GM23338 (cell line): Measurements from ENCODE around the gene WDR37. TPM values are rescaled to one million over a fixed set of nuclear protein-coding genes. Genes with fewer than 3 reads are reported as not detected.

Experiments
- ATAC-seq: fragments of 200-7000 bp; cut with Tn5 transposase; 3 replicates; pipeline ENCODE4 v1.9.1; 2020
- DNase-seq: peaks from one replicate; pipeline ENCODE4 v3.0.0-alpha.2; 2015; ENCODE audit warnings: low spot score
- H2AFZ ChIP-seq: fragments of 200-600 bp; sonication (generic); 2 replicates; pipeline ENCODE4 v1.8.0; 2016; ENCODE audit warnings: antibody characterized with exemption, mild to moderate bottlenecking, moderate library complexity
- H3F3A ChIP-seq: fragments of 200-600 bp; sonication (generic); replicated peaks from 2 replicates; pipeline ENCODE4 v1.8.0; 2017; ENCODE audit warnings: antibody characterized with exemption, mixed run types, low read depth
- H3K27ac ChIP-seq: fragments of 200-600 bp; sonication (generic); 2 replicates; pipeline ENCODE4 v1.6.1; 2016; ENCODE audit warnings: low read depth
- H3K27me3 ChIP-seq: fragments of 200-600 bp; sonication (generic); 2 replicates; pipeline ENCODE4 v1.8.0; 2016; ENCODE audit warnings: mild to moderate bottlenecking, mixed run types, moderate library complexity; ENCODE audit not compliant: insufficient read depth
- H3K36me3 ChIP-seq: fragments of 200-600 bp; sonication (generic); 2 replicates; pipeline ENCODE4 v1.8.0; 2016; ENCODE audit warnings: mild to moderate bottlenecking; ENCODE audit not compliant: insufficient read depth
- H3K4me1 ChIP-seq: fragments of 200-600 bp; sonication (generic); 2 replicates; pipeline ENCODE4 v1.8.0; 2016; ENCODE audit warnings: mild to moderate bottlenecking, moderate library complexity; ENCODE audit not compliant: insufficient read depth
- H3K4me2 ChIP-seq: fragments of 200-600 bp; sonication (generic); 2 replicates; pipeline ENCODE4 v1.7.1; 2017; ENCODE audit warnings: mixed run types
- H3K4me3 ChIP-seq: fragments of 200-600 bp; sonication (generic); 2 replicates; pipeline ENCODE4 v1.6.1; 2016; ENCODE audit warnings: mixed run types
- H3K79me2 ChIP-seq: fragments of 200-600 bp; sonication (generic); replicated peaks from 2 replicates; pipeline ENCODE4 v1.8.0; 2017; ENCODE audit warnings: mild to moderate bottlenecking; ENCODE audit not compliant: insufficient read depth
- H3K9me2 ChIP-seq: fragments of 200-600 bp; sonication (generic); 2 replicates; pipeline ENCODE4 v1.8.0; 2017; ENCODE audit not compliant: insufficient read depth
- H4K20me1 ChIP-seq: fragments of 200-600 bp; sonication (generic); replicated peaks from 2 replicates; pipeline ENCODE4 v1.8.0; 2017; ENCODE audit warnings: mild to moderate bottlenecking; ENCODE audit not compliant: insufficient read depth
- H3K27ac Mint-ChIP-seq: 2 replicates; pipeline ENCODE4 v1.8.0; 2020; ENCODE audit warnings: inconsistent platforms, mild to moderate bottlenecking, moderate library complexity, mixed read lengths
- H3K27me3 Mint-ChIP-seq: 3 replicates; pipeline ENCODE4 v1.8.0; 2022; ENCODE audit warnings: low read depth, mild to moderate bottlenecking, moderate library complexity, mixed read lengths, inconsistent platforms; ENCODE audit not compliant: insufficient read depth, poor library complexity
- H3K36me3 Mint-ChIP-seq: 3 replicates; pipeline ENCODE4 v1.8.0; 2021; ENCODE audit warnings: low read depth, mild to moderate bottlenecking, inconsistent platforms, moderate library complexity, mixed read lengths
- H3K4me1 Mint-ChIP-seq: 3 replicates; pipeline ENCODE4 v1.8.0; 2020; ENCODE audit warnings: mild to moderate bottlenecking, inconsistent platforms, mixed read lengths
- H3K4me3 Mint-ChIP-seq: 3 replicates; pipeline ENCODE4 v1.8.0; 2021; ENCODE audit warnings: moderate library complexity, mild to moderate bottlenecking, inconsistent platforms, mixed read lengths
- H3K9me3 Mint-ChIP-seq: 3 replicates; pipeline ENCODE4 v1.8.0; 2020; ENCODE audit warnings: moderate library complexity, mild to moderate bottlenecking, inconsistent platforms, mixed read lengths
- CREB1 ChIP-seq: fragments of 250-450 bp; sonication (Bioruptor Pico); IDR thresholded peaks from 2 replicates; pipeline ENCODE4 v1.5.0; 2020; ENCODE audit warnings: low read depth, mild to moderate bottlenecking, moderate library complexity
- CTCF ChIP-seq, 2 experiments: fragments of 200-600 bp in 1 of 2; sonication (generic) in 1 of 2; conservative IDR thresholded peaks; 2 replicates each; pipeline versions ENCODE4 v1.5.1 to v1.6.1; 2016 to 2017; ENCODE audit warnings: antibody characterized with exemption in 2 of 2, low read depth in 2 of 2, mild to moderate bottlenecking in 2 of 2, moderate library complexity in 1 of 2
- JUNB ChIP-seq: IDR thresholded peaks from one replicate; pipeline ENCODE4 v1.6.1; 2016; ENCODE audit warnings: antibody characterized with exemption; ENCODE audit not compliant: unreplicated experiment
- NANOG ChIP-seq: IDR thresholded peaks from 2 replicates; pipeline ENCODE4 v1.6.1; 2016; ENCODE audit warnings: antibody characterized with exemption, borderline replicate concordance
- POLR2AphosphoS5 ChIP-seq: IDR thresholded peaks from 2 replicates; pipeline ENCODE4 v1.6.1; 2016; ENCODE audit warnings: antibody characterized with exemption, low read depth
- REST ChIP-seq: IDR thresholded peaks from one replicate; pipeline ENCODE4 v1.6.1; 2018; ENCODE audit warnings: antibody characterized with exemption; ENCODE audit not compliant: unreplicated experiment
- STAT1 ChIP-seq: IDR thresholded peaks from one replicate; pipeline ENCODE4 v1.6.1; 2016; ENCODE audit warnings: antibody characterized with exemption; ENCODE audit not compliant: unreplicated experiment
- ZNF114 ChIP-seq: fragments of 250-450 bp; sonication (Bioruptor Pico); IDR thresholded peaks from 2 replicates; pipeline ENCODE4 v1.5.0; 2020; ENCODE audit warnings: mild to moderate bottlenecking, moderate library complexity
- ZNF331 ChIP-seq: fragments of 250-450 bp; sonication (Bioruptor Pico); IDR thresholded peaks from 2 replicates; pipeline ENCODE4 v1.5.0; 2020; ENCODE audit warnings: low read depth, mild to moderate bottlenecking, moderate library complexity
- ZNF462 ChIP-seq: fragments of 250-450 bp; sonication (Bioruptor Pico); IDR thresholded peaks from 2 replicates; pipeline ENCODE4 v1.5.0; 2020; ENCODE audit warnings: mild to moderate bottlenecking, moderate library complexity
- polyA plus RNA-seq: library from polyadenylated mRNA; unstranded; fragments of >200 nt; fragmentation: Nextera tagmentation; extraction: Ambion mirVana; gene quantifications from 2 replicates; pipeline ENCODE4 v1.2.1, GENCODE V29; 2016
- total RNA-seq: library from RNA; depleted of rRNA; stranded (reverse); fragments of >200 nt; shearing (Covaris generic); gene quantifications from 2 replicates; pipeline ENCODE4 v1.2.3, GENCODE V29; 2014

The WDR37 gene
- total and polyA plus RNA-seq, 2 experiments from 2014 or later, result 6.0 to 10.2 TPM

GRCh38 chr10:1096287-1096889 lies 40.2 kb downstream of the WDR37 start:
- H3K27me3 Mint-ChIP-seq, result no peaks in the 10 kb centered on the region
- no peaks in the 10 kb centered on the region for H3K9me3 Mint-ChIP-seq
- Histone ChIP-seq H3K79me2 (no peaks in the 10 kb centered on the region), H3K9me2 (no peaks in the 10 kb centered on the region), H3F3A (no peaks in the 10 kb centered on the region), H3K4me3 (no peak overlapping the region), H4K20me1 (no peaks in the 10 kb centered on the region), H3K36me3 (peaks cover 4% of the 10 kb centered on the region; the same call in 1 of the 2 replicates), H3K27ac (no peak overlapping the region), H3K4me1 (no peaks in the 10 kb centered on the region), H2AFZ (no peak overlapping the region), H3K4me2 (no peak overlapping the region), H3K27me3 (no peaks in the 10 kb centered on the region)
- no peak overlapping the region for H3K4me3 Mint-ChIP-seq
- H3K4me1 Mint-ChIP-seq, result peaks cover 7% of the 10 kb centered on the region
- TF ChIP-seq ZNF462 (CRISPR knock-in tag) (no peak), CREB1 (CRISPR knock-in tag) (no peak), POLR2AphosphoS5 (no peak), ZNF331 (CRISPR knock-in tag) (no peak), ZNF114 (CRISPR knock-in tag) (no peak)
- DNase-seq (no peak), ATAC-seq (no peak)
- H3K36me3 Mint-ChIP-seq, result peaks cover 5% of the 10 kb centered on the region; the same call in 1 of the 3 replicates
- no peak overlapping the region for H3K27ac Mint-ChIP-seq

GRCh38 chr10:1097436-1097835 lies 41.3 kb downstream of the WDR37 start:
- no peaks in the 10 kb centered on the region for H3K79me2 ChIP-seq
- ATAC-seq, result no peak
- H3K36me3 ChIP-seq, result peaks cover 4% of the 10 kb centered on the region; the same call in 1 of the 2 replicates
- Mint-ChIP-seq H3K9me3 (no peaks in the 10 kb centered on the region), H3K27me3 (peaks cover 4% of the 10 kb centered on the region), H3K27ac (no peak overlapping the region), H3K4me3 (no peak overlapping the region), H3K4me1 (peaks cover 15% of the 10 kb centered on the region), H3K36me3 (peaks cover 11% of the 10 kb centered on the region; the same call in 2 of the 3 replicates)
- H4K20me1 ChIP-seq, result no peaks in the 10 kb centered on the region
- no peaks in the 10 kb centered on the region for H3K27me3 ChIP-seq
- no peak overlapping the region for H3K4me2 ChIP-seq
- H3K9me2 ChIP-seq, result no peaks in the 10 kb centered on the region
- no peak for TF ChIP-seq STAT1
- no peak for TF ChIP-seq CREB1 (CRISPR knock-in tag)
- no peak for TF ChIP-seq JUNB
- no peak for TF ChIP-seq CTCF (conservative IDR thresholded peaks at IDR 0.05; ENCODE audit: low read depth in 2 of 2)
- no peak for TF ChIP-seq ZNF331 (CRISPR knock-in tag)
- no peak for TF ChIP-seq NANOG
- TF ChIP-seq REST, result no peak
- H2AFZ ChIP-seq, result no peak overlapping the region
- no peaks in the 10 kb centered on the region for H3F3A ChIP-seq
- H3K4me3 ChIP-seq, result no peak overlapping the region
- DNase-seq, result no peak
- H3K27ac ChIP-seq, result no peak overlapping the region
- H3K4me1 ChIP-seq, result no peaks in the 10 kb centered on the region
